Measurements from ENCODE around the gene MT1G. TPM values are rescaled to one million over a fixed set of nuclear protein-coding genes. Genes with fewer than 3 reads are reported as not detected.
A peak's percentile ranks its signal among the peaks of the same experiment; 100 is the strongest.

MT1G gene
- total RNA-seq, 4 donors from 2014 or later, result 410 to 930 (median 704) TPM

GRCh38 chr16:56684926-56685590 is 17.2 kb upstream of the MT1G start:
- H3K27ac ChIP-seq, result peak overlapping the region; percentile 89 to 94 (median 92)
- TF ChIP-seq CTCF (IDR thresholded peaks at IDR 0.05) (no peak), POLR2A (IDR thresholded peaks at IDR 0.05) (peak in 1 of 2 donors; percentile 71)
- WGBS, 2 donors, result 60 to 71% methylated on average over 2 to 4 of the region's 4 CpGs
- peak overlapping the region in 1 of 3 donors; percentile 84 for H3K4me3 ChIP-seq (replicated peaks in 1 of 3)
- H3K27me3 ChIP-seq, result no peaks in the 10 kb centered on the region
- peak; percentile 64 to 72 for DNase-seq
- peaks cover 0 to 13% of the 10 kb centered on the region in 2 donors for H3K36me3 ChIP-seq
- intact Hi-C loops (cut with DNase I), result loop anchor here (5.0 kb wide), 1 partner anchor 78 kb away; the partner anchor contains the start of gene MT2A
- no peaks in the 10 kb centered on the region for H3K9me3 ChIP-seq
- H3K4me1 ChIP-seq, result peaks cover 27 to 31% of the 10 kb centered on the region in 2 donors

- 48 to 51% methylated on average over 4 of the region's 4 CpGs for WGBS, 2 donors
- peaks cover 27 to 31% of the 10 kb centered on the region in 2 donors for H3K4me1 ChIP-seq
- H3K4me3 ChIP-seq (replicated peaks in 1 of 3), result peak overlapping the region in 2 of 3 donors; percentile 16 to 84
- H3K9me3 ChIP-seq, result no peaks in the 10 kb centered on the region
- no peaks in the 10 kb centered on the region for H3K27me3 ChIP-seq
- H3K36me3 ChIP-seq, result peaks cover 0 to 13% of the 10 kb centered on the region in 2 donors
- intact Hi-C loops (cut with DNase I), result no loop called here
- TF ChIP-seq POLR2A (IDR thresholded peaks at IDR 0.05) (no peak), CTCF (IDR thresholded peaks at IDR 0.05) (no peak)
- peak overlapping the region; percentile 89 to 94 (median 92) for H3K27ac ChIP-seq
- DNase-seq, result peak; percentile 26 to 48
Measured at GRCh38 chr16:56684256-56684925, 16.5 kb upstream of the MT1G start.

DNA sequence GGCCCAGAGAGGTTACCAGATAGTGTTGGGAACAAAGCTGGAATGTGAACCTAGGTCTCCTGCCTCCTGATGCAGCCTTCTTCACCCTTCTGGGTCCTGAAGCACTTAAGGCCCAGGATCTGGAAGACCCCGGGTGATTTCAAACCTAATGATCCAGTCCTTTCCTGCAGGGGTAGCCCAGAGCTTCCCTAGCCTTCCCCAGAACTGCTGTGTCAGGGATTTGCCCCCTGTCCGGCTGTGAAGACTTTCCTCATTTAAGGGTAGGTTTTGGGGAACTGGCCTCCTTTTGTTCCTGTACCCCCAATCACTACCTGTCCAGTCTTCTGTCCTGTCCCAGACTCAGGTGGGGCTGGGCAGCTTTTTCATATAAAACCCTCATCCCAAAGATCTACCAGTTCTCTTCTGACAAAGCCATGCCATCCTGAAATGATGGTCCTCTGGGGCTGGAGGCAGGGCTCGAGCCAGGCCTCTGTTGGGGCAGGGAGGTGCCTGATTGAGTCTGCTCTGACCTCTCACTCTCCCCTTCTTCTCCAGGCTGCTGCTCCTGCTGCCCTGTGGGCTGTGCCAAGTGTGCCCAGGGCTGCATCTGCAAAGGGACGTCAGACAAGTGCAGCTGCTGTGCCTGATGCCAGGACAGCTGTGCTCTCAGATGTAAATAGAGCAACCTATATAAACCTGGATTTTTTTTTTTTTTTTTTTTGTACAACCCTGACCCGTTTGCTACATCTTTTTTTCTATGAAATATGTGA is 15.7 kb upstream of the MT1G start:
- H3K4me3 ChIP-seq (replicated peaks in 1 of 3), result peak overlapping the region; percentile 84 to 98 (median 96)
- H3K9me3 ChIP-seq, result no peaks in the 10 kb centered on the region
- WGBS, 2 donors, result 50 to 64% methylated on average over 5 of the region's 5 CpGs
- TF ChIP-seq POLR2A (IDR thresholded peaks at IDR 0.05) (peak in 1 of 2 donors; percentile 17), CTCF (IDR thresholded peaks at IDR 0.05) (no peak)
- H3K36me3 ChIP-seq, result peaks cover 0 to 13% of the 10 kb centered on the region in 2 donors
- H3K27me3 ChIP-seq, result no peaks in the 10 kb centered on the region
- H3K4me1 ChIP-seq, result peaks cover 27 to 31% of the 10 kb centered on the region in 2 donors
- H3K27ac ChIP-seq, result peak overlapping the region; percentile 89 to 94 (median 92)
- intact Hi-C loops (cut with DNase I), result no loop called here
- peak; percentile 31 to 47 for DNase-seq

- intact Hi-C loops (cut with DNase I), result no loop called here
- Histone ChIP-seq H3K27me3 (no peaks in the 10 kb centered on the region), H3K36me3 (peaks cover 0 to 13% of the 10 kb centered on the region in 2 donors), H3K4me1 (peaks cover 27 to 31% of the 10 kb centered on the region in 2 donors), H3K27ac (peak overlapping the region; percentile 89 to 94 (median 92)), H3K4me3 (replicated peaks in 1 of 3) (peak overlapping the region; percentile 84 to 98 (median 96)), H3K9me3 (no peaks in the 10 kb centered on the region)
- peak in 1 of 2 donors; percentile 56 for DNase-seq
- TF ChIP-seq POLR2A (IDR thresholded peaks at IDR 0.05) (peak in 1 of 2 donors; percentile 2), CTCF (IDR thresholded peaks at IDR 0.05) (no peak)
- WGBS, 2 donors, result 16 to 27% methylated on average over 8 of the region's 8 CpGs
Measured at GRCh38 chr16:56682703-56683397, 15.0 kb upstream of the MT1G start.

All from thyroid gland (tissue), 4 donors.